Right renal cortex interstitium (tissue), 3 donors: ENCODE measurements around the gene ANKS1B. TPM values are rescaled to one million over a fixed set of nuclear protein-coding genes. Genes with fewer than 3 reads are reported as not detected.
"Not testable (repeated sequence)": the region's sequence is repeated elsewhere in the genome, so short reads cannot be mapped to it uniquely, and the experiment has no call there.

ENCODE experiments used
- DNase-seq, 3 donors: peaks; one replicate each; pipeline ENCODE4 v3.0.0-alpha.2; 2013; ENCODE audit warnings: low read depth in 3 of 3, low spot score in 2 of 3
- polyA plus RNA-seq, 3 donors: library from polyadenylated mRNA; unstranded; fragments of 120-200 nt; gene quantifications; one replicate each; pipeline ENCODE4 v1.2.1, GENCODE V29; 2013; ENCODE audit not compliant: insufficient read length in 3 of 3

ANKS1B gene
- polyA plus RNA-seq, 3 donors, result 3.8 to 4.8 (median 4.3) TPM

DNA sequence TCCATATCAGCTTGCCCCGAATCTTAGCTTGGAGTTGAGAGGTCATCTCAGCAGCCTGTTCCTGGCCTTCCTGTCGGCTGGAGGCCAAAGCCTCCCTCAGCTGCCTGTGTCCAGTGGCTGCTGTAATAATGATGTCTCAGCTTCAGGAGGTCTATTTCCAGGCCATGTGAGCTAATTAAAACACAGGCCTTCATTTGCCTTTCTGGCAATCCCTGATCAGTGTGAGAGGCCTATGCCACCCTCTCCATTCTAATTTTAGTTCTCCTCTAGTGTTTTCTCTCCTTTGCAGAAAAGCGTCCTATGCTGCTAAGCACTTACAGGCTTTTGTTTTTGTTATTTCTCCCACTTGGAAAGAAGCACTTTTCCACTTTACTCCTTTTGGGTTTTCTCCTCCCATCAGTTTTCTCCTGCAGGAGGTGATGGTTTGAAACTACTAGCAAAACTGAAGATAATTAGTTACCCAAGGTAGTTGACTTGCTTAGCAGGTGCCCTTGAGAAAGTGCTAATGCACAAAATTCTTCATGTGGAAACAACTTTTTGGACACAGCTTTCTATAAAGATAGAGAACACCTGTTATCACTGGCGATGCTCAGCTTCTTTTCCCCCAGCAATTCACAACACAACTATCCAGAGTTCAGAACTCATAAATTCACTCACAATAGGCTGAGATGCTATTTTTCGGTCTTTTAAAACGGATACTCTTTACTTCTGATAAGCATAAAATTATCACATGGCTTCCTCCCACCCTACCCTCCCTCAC lies 592.5 kb downstream of the ANKS1B start:
- DNase-seq, result no peak

DNA sequence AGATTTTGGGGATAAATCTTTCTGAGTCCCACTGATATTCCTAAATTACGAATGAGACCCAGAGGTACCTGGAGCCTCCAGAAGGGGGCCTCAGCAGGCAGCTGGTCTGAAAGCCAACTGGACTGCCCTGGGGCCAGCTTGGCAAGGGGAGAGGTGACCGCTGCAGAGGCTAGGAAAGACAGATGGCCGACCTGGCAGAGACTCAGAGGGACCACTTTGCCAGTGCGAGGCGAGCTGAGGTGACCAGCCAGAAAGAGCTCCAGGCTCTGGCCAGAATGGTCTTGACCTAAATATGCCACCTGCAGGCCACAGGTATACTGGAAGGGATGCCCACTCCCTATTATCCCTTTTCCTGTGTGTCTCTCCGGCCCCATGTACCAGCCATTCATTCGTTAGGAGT lies 594.0 kb downstream of the ANKS1B start:
- no peak for DNase-seq

DNA sequence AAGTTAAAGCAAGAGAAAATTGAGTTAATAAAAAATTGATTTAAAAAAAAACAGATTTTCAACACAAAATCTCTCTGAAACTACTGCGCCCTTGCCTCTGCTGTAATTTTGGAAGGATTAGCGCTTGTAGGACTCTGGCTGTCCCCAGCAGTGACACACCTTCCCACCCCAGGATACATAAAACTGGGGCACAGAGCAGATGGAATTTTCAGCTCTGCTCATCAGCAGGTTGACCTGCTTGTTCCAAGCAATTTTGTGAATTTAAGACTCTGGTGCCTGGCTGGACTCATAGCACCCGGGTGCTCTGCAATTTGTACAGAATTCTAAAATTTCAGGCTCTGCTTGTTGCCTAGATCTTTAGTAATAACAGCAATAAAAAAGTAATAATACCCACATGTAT lies 595.0 kb downstream of the ANKS1B start:
- no peak for DNase-seq

DNA sequence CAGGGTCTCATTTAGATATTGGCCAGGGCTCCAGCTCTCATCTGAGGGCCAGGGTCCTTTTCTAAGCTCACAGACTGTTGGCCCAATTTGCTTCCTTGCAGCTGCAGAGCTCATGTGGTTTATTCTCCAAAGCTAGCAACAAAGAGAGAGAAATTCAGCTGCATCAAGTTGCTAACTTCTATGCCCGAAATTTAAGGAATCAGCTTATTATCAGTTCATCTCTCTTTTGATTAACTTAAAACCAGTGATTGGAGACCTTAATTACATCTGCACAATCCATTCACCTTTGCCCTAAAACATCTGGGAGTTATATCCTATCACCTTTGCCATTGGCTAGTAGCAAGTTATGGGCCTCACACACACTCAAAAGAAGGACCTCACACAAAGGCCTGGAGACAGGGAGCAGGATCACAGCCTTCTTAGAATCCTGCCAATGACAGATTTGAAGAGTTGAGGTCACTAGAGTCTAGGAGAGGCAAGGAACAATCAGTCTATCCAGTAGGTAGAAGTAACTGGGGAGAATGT lies 596.0 kb downstream of the ANKS1B start:
- no peak for DNase-seq

DNA sequence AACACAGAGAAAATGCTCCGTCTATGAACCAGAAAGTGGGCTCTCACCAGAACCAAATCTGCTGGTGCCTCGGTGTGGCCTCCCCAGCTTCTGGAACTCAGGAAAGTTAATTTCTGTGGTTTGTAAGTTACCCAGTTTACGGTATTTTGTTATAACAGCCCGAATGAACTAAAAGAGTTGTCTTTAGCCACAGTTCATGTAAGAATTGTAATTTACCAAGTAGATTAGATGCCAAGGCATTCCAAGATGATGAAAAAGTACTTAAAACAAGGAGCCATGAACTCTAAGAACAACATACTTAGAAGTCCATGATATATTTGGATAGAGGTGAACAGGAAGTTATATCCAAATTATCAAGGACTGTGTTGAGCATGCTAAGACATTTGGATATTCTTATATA lies 597.1 kb downstream of the ANKS1B start:
- DNase-seq, result no peak

DNA sequence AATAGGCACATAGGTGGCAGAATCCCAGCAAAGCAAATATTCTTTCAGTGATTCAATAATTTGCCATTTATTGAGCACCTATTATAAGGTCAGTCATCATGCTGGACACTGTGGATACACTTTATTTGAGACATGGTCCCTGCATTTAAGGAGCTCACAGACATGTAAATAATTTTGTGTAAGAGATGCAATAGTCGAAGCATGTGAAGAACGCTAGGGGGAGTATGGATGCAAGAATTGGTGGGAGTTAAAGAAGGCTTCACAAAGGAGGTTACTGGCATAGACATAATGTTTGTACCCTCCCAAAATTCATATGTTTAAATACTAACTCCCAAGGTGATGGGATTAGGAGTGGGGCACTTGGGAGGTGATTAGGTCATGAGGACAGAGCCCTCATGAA lies 597.8 kb downstream of the ANKS1B start:
- DNase-seq, result no peak

DNA sequence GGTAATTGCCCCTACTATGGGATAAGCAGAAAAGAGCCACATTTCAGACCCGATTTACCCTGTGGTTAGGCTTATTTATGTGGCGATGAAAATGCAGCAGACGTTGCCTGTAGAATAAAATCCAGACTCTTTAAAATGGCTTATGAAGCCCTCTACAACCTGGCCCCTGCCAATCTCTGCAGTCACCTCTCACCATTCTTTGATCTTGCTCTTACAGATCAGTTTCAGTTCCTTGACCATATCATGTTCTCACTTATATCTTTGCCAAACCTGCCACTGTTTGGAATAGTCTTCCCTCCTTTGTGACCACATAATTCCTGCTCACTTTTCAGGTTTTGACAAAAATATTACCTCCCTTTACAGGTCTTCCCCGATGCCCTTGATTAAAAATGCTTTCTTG lies 601.5 kb downstream of the ANKS1B start:
- no peak for DNase-seq

DNA sequence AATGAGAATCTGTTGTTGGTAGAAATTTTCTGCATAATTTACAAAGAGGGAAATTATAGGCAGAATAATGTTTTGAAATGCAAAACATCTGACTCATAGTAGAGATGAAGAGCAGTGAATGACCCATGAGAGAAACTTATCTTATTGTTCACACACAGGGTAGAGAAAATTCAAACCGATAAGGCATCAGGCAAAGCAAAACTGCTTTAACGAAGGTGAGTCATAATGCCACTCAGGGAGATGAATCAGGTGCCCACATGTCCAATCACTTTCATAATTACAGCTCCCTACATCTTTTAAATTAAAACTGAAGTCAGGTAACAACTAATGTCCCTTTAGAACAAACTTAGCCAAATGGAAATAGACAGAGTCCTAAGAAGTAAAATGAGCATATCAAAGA lies 602.7 kb downstream of the ANKS1B start:
- DNase-seq, result no peak

DNA sequence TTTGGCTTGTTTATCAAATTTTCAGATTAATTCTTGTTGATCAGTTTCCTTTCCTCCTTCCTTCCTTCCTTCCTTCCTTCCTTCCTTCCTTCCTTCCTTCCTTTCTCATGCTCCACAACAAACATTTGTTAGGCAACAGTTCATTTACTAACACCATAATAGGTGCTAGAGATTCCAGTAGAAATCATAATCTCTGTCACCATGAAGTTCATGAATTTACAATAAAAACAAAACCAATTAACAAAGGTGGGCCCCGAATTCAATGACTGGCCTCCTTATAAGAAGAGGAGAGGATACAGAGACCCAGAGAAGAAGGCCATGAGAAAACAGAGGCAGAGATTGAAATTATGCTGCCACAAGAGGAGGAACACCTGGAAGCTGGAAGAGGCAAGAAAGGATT lies 604.0 kb downstream of the ANKS1B start:
- DNase-seq, result no peak

DNA sequence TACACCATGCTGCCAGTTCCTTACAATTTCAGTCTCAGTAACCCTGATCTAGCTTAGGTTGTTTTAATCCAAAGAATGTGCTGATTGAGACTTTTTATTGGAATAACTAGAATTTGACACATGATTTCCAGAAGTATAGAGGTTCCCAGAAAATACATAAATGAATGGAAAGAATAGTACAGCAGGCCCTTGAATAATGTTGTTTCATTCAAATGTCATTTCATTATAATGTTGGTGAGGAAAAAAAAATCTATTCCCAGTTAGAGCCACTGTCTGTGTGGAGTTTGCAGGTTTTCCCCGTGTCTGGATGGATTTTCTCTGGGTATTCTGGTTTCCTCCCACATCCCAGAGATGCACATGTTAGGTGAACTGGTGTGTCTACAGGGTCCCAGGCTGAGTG lies 610.7 kb downstream of the ANKS1B start:
- DNase-seq, result no peak

DNA sequence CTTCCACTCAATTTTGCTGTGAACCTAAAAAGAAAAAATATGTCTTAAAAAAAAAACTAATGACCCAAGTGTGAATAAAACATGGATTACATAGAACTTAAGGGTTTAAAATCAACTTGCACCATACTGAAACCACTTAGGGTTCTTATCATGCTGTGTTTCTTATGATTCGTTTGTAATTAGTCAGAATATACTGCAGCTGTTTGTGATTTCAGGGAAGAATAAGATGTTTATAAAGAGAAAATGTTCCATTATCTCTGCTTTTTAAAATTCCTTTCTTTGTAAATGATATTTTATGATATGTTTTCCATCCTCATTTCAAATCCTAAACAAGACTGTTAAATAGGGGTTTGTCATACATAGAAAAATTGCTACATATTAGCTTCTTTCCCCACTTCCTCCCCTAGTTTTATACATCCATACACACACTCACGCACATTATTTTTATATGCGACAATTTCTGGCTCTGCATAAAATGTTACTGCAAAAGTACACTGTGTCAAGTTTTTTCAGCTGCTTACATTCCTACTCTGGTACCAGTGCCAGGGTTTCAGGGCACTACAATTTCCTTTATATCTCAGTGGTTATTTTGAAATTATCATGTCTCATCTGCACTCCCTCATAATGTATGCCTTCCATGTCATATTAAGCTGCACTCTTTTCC lies 612.3 kb downstream of the ANKS1B start:
- no peak for DNase-seq

DNA sequence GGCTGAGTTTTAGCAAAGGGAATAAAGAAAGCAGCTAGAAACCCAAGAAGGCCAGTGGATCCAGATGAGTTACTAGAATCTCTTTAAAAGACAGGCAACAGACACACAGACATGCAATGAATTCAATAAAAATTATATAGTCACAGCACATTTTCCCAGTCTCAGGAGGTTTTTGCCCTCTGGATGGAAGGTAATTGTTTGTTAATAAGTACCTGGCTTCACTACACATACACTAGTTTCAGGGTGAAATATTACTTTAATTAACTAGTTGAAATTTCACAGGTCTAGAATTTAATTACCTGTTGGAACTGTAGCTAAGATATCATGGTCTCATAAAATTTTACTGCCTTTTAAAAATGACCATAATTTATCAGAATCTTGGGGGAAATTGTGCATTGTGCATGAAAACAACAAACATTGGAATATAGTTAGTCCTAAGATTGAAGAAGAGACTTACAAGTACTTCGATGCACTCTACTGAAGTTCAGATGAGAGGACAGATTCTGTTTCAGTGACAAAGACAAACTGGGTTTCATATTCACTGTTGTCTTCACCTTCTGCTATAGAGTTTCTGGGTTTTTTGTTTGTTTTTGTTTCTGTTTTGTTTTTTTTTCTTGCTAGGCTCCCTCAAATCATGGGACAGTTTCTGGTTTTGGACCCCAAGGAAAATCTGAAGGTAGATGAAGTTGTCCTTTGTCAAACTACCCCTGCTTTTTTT lies 614.2 kb downstream of the ANKS1B start:
- peak; percentile 10 to 19 (median 16) for DNase-seq

DNA sequence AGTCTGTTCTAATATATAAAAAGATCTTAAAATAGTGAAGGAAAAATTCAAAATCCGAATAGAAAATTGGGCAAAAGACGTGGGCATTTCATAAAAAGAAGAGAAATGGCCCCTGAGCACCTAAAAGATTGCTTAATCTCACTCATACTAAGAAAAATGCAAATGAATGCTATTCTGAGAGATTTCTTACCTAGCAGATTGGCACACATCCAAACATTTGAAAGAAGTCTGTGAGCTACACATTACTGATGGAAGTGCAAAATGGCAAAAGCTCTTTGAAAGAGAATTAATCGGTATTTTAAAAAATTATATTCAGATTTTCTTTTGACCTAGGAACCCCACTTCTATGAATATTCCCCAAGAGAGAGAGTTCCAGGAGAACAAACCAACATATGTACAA lies 617.6 kb downstream of the ANKS1B start:
- DNase-seq, result no peak

DNA sequence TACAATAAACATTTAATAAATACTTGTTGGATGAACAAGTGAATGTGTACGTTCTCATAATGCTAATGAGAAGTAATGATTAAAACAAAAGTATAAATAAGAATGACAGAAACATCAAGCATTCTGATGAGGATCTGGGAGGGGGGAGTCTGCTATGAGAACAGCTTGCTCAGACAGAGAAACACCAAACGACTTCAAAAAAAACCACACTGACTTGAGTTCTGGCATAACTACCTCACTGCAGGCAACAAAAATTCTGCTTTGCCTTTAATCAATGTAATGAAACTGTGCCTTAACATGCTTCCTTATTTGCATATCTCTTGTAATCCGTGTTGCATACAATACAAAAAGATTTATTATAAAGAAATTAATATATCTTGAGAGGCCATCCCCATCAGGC lies 632.5 kb downstream of the ANKS1B start:
- no peak for DNase-seq

DNA sequence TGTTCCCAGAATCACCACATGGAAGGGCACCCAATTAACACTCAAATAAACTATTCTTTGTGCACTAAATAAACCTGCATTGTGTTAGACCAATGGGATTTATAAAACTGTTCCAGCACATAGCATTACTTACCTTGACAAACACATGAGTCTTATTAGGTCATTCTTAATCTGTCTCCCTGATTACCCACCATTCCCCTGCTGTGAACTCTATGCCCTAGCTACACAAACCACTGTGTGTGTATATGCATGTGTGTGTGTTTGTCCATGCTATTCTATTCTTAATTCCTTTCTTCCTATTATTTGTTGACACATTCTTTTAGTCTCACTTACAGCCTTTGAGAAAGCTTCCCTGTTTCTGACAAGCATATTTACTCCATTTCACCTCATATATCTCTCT lies 640.8 kb downstream of the ANKS1B start:
- no peak for DNase-seq

DNA sequence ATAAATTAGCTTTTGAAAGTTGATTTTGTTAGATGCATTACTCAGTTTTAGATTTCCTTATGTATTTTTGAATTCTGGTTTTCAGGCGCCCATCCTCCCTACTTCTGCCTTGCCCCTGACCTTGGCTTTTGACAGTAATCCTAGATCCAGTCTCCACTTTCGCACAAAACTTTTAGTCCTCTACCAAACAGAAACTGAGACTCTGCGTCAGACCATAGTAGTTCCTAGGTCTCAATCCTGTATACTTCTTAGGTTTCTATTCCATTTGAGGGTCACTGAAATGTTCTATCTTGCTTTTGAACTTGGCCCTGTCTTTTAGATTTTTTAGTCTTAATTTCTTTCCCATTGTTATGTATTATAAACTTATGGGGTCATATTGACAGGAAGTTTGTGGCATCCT lies 645.1 kb downstream of the ANKS1B start:
- no peak for DNase-seq

DNA sequence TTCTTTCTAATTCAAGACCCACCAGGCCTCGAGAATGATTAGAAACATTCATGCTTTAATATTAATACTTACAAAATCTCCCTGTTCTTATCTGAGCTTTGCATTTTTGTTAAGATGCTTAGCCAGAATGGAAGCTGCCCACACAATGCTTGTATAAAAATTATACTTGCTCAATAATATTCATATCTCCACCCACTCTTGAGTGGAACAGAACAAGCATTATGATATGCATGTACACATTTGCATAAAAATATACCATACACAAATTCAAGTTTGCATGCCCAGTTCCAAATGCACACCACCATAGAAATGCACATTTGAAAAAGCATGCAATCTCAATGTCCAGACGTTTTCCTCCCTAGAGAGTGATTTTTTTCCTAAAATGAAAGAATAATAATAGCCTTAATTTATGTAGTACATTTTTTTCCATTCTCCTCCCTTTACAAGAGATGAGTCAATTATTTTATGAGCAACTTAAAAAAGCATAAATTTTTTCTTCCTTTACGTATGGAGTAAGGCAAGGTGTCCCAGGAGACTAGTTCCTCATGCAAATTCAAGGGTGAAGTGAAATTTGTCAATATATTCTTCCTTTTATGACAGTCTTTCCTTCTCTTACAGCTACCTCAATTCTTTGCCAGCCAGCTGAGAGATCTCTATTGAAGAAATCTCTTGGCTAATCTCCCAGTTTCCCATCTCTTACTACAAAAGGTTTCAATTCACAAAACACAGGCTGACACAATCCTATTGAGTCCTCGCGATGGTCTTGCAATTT lies 650.3 kb downstream of the ANKS1B start:
- no peak for DNase-seq

DNA sequence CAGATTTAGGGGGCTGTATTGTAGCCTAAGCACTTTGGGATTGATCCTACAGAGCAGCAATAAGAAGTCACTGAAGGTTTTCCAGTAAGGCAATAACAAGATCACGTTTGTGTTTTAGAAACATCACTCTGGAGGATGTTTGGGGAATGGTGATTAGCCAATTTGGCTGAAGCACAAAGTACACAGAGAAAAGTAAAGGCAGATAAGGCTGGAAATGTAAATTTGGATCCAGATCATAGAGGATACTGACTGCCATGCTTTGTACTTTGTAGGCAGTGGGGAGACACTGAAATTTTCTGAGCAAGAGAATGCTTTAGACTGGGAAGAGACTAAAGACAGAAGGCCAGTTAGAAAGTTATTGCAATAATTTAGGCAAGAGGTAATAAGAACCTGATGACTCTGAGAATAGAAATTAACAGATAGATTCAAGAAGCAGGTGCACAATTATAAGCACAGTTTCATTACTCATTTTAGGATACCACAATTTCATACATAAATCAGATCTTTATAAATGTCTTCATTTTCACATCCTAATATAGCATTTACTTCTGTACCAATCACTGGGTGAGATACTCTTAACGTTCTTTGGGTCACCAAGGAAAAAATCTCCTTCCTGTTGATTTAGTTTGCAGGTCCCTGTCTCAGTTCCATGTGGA lies 651.7 kb downstream of the ANKS1B start:
- DNase-seq, result no peak

DNA sequence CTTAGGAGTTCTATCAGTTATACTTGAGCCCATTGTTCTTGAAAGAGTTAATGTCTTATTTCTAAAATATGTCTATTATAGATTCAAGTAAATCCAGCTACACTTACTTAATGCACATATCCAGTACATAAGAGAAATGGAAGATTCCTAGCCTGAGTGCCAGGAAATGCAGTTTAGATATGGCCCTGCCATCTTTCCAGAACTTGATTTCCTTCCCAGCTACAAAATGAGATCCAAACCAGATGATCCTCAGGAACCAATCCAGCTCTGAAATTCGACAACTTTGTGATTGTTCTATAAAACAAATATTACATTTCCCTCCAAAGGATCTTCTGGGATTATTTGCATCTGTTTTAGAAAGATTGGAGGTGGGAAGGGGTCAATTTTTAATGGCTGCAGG lies 654.5 kb downstream of the ANKS1B start:
- no peak for DNase-seq

DNA sequence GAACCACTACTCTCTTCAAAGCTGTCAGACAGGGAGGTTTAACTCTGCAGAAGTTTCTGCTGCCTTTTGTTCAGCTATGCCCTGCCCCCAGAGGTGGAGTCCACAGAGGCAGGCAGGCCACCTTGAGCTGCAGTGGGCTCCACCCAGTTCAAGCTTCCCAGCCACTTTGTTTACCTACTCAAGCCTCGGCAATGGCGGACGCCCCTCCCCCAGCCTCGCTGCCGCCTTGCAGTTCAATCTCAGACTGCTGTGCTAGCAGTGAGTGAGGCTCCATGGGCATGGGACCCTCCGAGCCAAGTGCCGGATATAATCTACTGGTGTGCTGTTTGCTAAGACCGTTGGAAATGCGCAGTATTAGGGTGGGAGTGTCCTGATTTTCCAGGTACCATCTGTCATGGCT lies 663.5 kb downstream of the ANKS1B start:
- not testable (repeated sequence) for DNase-seq
